ENCODE results near the gene TEX10.
"Not testable (repeated sequence)": the region's sequence is repeated elsewhere in the genome, so short reads cannot be mapped to it uniquely, and the experiment has no call there.

Gene TEX10

DNA sequence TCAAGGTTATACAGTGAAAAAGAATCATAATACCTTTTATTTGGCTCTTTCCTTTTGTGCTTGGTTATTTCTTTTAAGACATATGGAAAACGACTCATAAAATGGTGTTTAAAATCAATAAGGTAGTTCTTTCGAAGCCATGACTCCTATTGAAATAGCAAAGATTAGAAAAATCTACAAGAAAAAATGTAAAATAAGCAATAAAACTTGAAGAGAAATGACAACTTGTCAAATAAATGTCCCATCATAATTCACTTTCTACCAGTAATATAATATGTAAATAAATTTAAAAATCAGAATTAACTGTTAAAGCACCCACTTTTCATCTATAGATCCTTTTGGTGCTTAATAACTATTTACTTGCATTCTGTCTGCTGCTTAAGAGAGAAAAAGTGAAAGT lies 12.5 kb downstream of the TEX10 start:
- ATAC-seq, result no peak
- TF ChIP-seq ISL1 (CRISPR knock-in tag; IDR thresholded peaks at IDR 0.05), result no peak
- no peak for TF ChIP-seq CSDC2 (CRISPR knock-in tag; IDR thresholded peaks at IDR 0.05)
- TF ChIP-seq, protein P1, sequence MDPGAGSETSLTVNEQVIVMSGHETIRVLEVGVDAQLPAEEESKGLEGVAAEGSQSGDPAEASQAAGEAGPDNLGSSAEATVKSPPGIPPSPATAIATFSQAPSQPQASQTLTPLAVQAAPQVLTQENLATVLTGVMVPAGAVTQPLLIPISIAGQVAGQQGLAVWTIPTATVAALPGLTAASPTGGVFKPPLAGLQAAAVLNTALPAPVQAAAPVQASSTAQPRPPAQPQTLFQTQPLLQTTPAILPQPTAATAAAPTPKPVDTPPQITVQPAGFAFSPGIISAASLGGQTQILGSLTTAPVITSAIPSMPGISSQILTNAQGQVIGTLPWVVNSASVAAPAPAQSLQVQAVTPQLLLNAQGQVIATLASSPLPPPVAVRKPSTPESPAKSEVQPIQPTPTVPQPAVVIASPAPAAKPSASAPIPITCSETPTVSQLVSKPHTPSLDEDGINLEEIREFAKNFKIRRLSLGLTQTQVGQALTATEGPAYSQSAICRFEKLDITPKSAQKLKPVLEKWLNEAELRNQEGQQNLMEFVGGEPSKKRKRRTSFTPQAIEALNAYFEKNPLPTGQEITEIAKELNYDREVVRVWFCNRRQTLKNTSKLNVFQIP (CRISPR knock-in tag; IDR thresholded peaks at IDR 0.05; ENCODE audit: borderline replicate concordance, low read depth), result no peak
- no peak for TF ChIP-seq ARNTL (CRISPR knock-in tag; IDR thresholded peaks at IDR 0.05; ENCODE audit: borderline replicate concordance, low read depth)
- no peak for TF ChIP-seq RARB (CRISPR knock-in tag; IDR thresholded peaks at IDR 0.05)
- TF ChIP-seq ZC3H10 (CRISPR knock-in tag; IDR thresholded peaks at IDR 0.05), result no peak
- no peak for TF ChIP-seq TCF4 (CRISPR knock-in tag; IDR thresholded peaks at IDR 0.05; ENCODE audit: borderline replicate concordance)
- TF ChIP-seq, protein P2, sequence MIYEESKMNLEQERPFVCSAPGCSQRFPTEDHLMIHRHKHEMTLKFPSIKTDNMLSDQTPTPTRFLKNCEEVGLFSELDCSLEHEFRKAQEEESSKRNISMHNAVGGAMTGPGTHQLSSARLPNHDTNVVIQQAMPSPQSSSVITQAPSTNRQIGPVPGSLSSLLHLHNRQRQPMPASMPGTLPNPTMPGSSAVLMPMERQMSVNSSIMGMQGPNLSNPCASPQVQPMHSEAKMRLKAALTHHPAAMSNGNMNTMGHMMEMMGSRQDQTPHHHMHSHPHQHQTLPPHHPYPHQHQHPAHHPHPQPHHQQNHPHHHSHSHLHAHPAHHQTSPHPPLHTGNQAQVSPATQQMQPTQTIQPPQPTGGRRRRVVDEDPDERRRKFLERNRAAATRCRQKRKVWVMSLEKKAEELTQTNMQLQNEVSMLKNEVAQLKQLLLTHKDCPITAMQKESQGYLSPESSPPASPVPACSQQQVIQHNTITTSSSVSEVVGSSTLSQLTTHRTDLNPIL (CRISPR knock-in tag; IDR thresholded peaks at IDR 0.05; ENCODE audit: low read depth), result no peak
- TF ChIP-seq, protein P3, sequence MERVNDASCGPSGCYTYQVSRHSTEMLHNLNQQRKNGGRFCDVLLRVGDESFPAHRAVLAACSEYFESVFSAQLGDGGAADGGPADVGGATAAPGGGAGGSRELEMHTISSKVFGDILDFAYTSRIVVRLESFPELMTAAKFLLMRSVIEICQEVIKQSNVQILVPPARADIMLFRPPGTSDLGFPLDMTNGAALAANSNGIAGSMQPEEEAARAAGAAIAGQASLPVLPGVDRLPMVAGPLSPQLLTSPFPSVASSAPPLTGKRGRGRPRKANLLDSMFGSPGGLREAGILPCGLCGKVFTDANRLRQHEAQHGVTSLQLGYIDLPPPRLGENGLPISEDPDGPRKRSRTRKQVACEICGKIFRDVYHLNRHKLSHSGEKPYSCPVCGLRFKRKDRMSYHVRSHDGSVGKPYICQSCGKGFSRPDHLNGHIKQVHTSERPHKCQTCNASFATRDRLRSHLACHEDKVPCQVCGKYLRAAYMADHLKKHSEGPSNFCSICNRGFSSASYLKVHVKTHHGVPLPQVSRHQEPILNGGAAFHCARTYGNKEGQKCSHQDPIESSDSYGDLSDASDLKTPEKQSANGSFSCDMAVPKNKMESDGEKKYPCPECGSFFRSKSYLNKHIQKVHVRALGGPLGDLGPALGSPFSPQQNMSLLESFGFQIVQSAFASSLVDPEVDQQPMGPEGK (CRISPR knock-in tag; IDR thresholded peaks at IDR 0.05; ENCODE audit: borderline replicate concordance), result no peak
- no peak for TF ChIP-seq GLIS3 (CRISPR knock-in tag; IDR thresholded peaks at IDR 0.05)
- TF ChIP-seq ZNF70 (CRISPR knock-in tag; IDR thresholded peaks at IDR 0.05), result no peak
- no peak for TF ChIP-seq ZFP30 (CRISPR knock-in tag; IDR thresholded peaks at IDR 0.05)
- no peak for TF ChIP-seq OSR1 (CRISPR knock-in tag; IDR thresholded peaks at IDR 0.05)
- TF ChIP-seq ESRRG (CRISPR knock-in tag; IDR thresholded peaks at IDR 0.05), result no peak
- TF ChIP-seq, protein P4, sequence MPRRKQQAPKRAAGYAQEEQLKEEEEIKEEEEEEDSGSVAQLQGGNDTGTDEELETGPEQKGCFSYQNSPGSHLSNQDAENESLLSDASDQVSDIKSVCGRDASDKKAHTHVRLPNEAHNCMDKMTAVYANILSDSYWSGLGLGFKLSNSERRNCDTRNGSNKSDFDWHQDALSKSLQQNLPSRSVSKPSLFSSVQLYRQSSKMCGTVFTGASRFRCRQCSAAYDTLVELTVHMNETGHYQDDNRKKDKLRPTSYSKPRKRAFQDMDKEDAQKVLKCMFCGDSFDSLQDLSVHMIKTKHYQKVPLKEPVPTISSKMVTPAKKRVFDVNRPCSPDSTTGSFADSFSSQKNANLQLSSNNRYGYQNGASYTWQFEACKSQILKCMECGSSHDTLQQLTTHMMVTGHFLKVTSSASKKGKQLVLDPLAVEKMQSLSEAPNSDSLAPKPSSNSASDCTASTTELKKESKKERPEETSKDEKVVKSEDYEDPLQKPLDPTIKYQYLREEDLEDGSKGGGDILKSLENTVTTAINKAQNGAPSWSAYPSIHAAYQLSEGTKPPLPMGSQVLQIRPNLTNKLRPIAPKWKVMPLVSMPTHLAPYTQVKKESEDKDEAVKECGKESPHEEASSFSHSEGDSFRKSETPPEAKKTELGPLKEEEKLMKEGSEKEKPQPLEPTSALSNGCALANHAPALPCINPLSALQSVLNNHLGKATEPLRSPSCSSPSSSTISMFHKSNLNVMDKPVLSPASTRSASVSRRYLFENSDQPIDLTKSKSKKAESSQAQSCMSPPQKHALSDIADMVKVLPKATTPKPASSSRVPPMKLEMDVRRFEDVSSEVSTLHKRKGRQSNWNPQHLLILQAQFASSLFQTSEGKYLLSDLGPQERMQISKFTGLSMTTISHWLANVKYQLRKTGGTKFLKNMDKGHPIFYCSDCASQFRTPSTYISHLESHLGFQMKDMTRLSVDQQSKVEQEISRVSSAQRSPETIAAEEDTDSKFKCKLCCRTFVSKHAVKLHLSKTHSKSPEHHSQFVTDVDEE (CRISPR knock-in tag; IDR thresholded peaks at IDR 0.05), result no peak
- TF ChIP-seq TOX (CRISPR knock-in tag; IDR thresholded peaks at IDR 0.05; ENCODE audit: borderline replicate concordance), result no peak
- TF ChIP-seq ZFP3 (CRISPR knock-in tag; IDR thresholded peaks at IDR 0.05), result no peak
- no peak for TF ChIP-seq BACH2 (CRISPR knock-in tag; IDR thresholded peaks at IDR 0.05; ENCODE audit: borderline replicate concordance)

DNA sequence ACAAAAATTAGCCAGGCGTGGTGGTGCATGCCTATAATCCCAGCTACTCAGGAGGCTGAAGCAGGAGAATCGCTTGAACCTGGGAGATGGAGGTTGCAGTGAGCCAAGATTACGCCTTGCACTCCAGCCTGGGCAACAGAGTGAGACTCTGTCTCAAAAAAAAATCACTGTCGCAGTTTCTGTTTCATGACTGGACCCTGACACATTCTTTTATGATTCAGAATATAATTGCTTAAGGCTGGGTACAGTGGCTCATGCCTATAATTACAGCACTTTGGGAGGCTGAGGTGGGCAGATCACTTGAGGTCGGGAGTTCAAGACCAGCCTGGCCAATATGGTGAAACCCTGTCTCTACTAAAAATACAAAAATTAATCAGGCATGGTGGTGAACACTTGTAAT lies 14.0 kb downstream of the TEX10 start:
- not testable (repeated sequence) for ATAC-seq

DNA sequence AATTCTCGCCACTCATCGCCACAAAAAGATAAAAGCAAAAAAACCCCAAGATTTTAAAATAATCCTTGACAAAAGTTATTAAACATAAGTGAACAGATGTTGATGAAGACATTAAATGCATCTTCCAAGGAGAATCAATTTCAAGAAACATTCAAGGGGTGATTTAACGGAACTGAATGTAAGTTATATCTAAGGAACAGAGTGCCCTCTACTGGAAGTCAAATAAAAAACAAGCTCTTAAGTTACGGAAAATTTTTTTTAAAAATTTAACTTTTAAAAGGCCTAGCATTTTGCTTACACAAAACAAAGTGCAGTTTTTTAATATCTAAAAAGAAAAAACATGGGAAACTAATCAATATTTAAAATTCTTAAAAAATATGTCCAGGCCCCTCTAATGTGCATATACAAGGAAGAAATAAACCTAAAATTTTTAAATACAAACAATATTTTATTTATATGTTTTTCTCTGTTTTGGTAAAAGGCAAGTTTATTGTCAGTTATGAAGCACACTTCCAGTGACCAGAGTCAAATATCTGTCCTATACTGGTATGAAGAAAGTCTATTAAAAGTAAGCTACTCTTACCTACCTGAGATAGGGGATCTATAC lies 28.0 kb downstream of the TEX10 start:
- 0 out of 3 replicates have a peak, but pooled peaks have one; percentile 24 for ATAC-seq
- TF ChIP-seq ZNF8 (CRISPR knock-in tag; IDR thresholded peaks at IDR 0.05), result no peak
- TF ChIP-seq, protein P2 (CRISPR knock-in tag; IDR thresholded peaks at IDR 0.05; ENCODE audit: low read depth), result no peak
- no peak for TF ChIP-seq ZFP3 (CRISPR knock-in tag; IDR thresholded peaks at IDR 0.05)
- TF ChIP-seq, protein P3 (CRISPR knock-in tag; IDR thresholded peaks at IDR 0.05; ENCODE audit: borderline replicate concordance), result no peak
- no peak for TF ChIP-seq GLIS3 (CRISPR knock-in tag; IDR thresholded peaks at IDR 0.05)
- TF ChIP-seq ZFP30 (CRISPR knock-in tag; IDR thresholded peaks at IDR 0.05), result no peak
- TF ChIP-seq ZC3H10 (CRISPR knock-in tag; IDR thresholded peaks at IDR 0.05), result no peak
- no peak for TF ChIP-seq RARB (CRISPR knock-in tag; IDR thresholded peaks at IDR 0.05)
- no peak for TF ChIP-seq PPARA (CRISPR knock-in tag; IDR thresholded peaks at IDR 0.05; ENCODE audit: borderline replicate concordance)
